ENCODE data around the gene RAB37. TPM values are rescaled to one million over a fixed set of nuclear protein-coding genes. Genes with fewer than 3 reads are reported as not detected.

RAB37 gene
- polyA plus RNA-seq, 1 experiment, result 0.21 TPM

DNA sequence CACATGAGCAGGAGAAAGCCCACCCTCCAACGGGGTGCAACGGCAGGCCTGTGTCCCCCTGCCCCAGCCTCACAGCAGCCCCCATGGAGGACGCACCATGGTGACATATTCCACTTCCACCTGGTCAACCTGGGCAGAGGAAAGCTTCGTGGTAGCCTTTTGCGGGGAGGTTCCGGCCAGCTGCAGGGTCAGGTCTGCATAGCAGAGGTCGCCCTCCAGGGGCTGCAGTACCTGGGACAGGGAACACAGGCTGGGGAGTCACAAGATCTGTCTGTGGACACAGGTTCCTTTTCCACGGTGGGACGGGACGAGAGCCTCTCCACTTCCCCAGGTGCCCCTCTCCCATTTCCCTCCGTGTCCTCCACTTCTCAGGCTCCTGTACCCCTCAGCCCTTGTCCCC is 41.4 kb upstream of the RAB37 start:
- CTCF ChIA-PET, result no interaction called here
- no peak for DNase-seq (ENCODE audit: low read depth, low spot score)

GRCh38 chr17:74697515-74697914 is 39.5 kb upstream of the RAB37 start:
- H3K27ac ChIP-seq (ENCODE audit: low read depth, low read length), result no peak overlapping the region
- POLR2A ChIA-PET, result no interaction called here
- DNase-seq (ENCODE audit: low read depth, low spot score), result no peak
- CTCF ChIA-PET, result no interaction called here
- H3K9me3 ChIP-seq (ENCODE audit: control insufficient read depth, insufficient read depth, low read length), result no peaks in the 10 kb centered on the region
- TF ChIP-seq, protein P1, sequence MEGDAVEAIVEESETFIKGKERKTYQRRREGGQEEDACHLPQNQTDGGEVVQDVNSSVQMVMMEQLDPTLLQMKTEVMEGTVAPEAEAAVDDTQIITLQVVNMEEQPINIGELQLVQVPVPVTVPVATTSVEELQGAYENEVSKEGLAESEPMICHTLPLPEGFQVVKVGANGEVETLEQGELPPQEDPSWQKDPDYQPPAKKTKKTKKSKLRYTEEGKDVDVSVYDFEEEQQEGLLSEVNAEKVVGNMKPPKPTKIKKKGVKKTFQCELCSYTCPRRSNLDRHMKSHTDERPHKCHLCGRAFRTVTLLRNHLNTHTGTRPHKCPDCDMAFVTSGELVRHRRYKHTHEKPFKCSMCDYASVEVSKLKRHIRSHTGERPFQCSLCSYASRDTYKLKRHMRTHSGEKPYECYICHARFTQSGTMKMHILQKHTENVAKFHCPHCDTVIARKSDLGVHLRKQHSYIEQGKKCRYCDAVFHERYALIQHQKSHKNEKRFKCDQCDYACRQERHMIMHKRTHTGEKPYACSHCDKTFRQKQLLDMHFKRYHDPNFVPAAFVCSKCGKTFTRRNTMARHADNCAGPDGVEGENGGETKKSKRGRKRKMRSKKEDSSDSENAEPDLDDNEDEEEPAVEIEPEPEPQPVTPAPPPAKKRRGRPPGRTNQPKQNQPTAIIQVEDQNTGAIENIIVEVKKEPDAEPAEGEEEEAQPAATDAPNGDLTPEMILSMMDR (IDR thresholded peaks at IDR 0.05; ENCODE audit: low read depth, low read length), result no peak
- H3K27me3 ChIP-seq (ENCODE audit: control insufficient read depth, insufficient read depth, low read length), result no peaks in the 10 kb centered on the region
- no peak overlapping the region for H3K4me3 ChIP-seq (ENCODE audit: low read depth, low read length)

More for the DNA sequence above, 41.4 kb upstream of the RAB37 start:
- H3K9me3 ChIP-seq (ENCODE audit: control insufficient read depth, insufficient read depth, low read length), result no peaks in the 10 kb centered on the region
- TF ChIP-seq, protein P1 (IDR thresholded peaks at IDR 0.05; ENCODE audit: low read depth, low read length), result no peak
- POLR2A ChIA-PET, result no interaction called here
- H3K27me3 ChIP-seq (ENCODE audit: control insufficient read depth, insufficient read depth, low read length), result no peaks in the 10 kb centered on the region
- H3K27ac ChIP-seq (ENCODE audit: low read depth, low read length), result no peak overlapping the region
- no peak overlapping the region for H3K4me3 ChIP-seq (ENCODE audit: low read depth, low read length)

DNA sequence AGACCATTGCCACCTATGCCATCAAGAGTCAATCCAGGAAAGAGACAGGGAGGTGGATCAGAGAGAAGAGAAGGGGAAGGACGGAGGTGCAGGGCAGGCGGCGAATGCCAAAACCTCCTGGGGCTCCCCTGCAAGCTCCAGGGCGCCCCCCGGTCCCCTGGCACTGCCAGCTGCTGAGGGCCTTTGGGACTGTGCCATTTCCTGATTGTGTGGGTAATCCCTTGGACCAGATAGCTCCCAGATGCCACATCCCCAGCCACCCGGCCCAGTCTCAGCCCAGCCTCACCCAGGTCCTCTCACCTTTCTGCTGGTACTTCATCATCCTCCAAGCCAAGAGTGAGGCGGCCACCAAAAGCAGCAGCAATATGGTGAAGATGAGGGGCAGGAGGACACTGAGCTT is 39.0 kb upstream of the RAB37 start:
- POLR2A ChIA-PET, result no interaction called here
- no peak overlapping the region for H3K4me3 ChIP-seq (ENCODE audit: low read depth, low read length)
- H3K27ac ChIP-seq (ENCODE audit: low read depth, low read length), result no peak overlapping the region
- no peak for DNase-seq (ENCODE audit: low read depth, low spot score)
- H3K27me3 ChIP-seq (ENCODE audit: control insufficient read depth, insufficient read depth, low read length), result no peaks in the 10 kb centered on the region
- CTCF ChIA-PET, result interaction anchor here (0.6 kb wide), 1 partner anchor 232 kb away, joined by 4 read pairs; the partner anchor contains the start of gene CD300A
- TF ChIP-seq, protein P1 (IDR thresholded peaks at IDR 0.05; ENCODE audit: low read depth, low read length), result no peak
- no peaks in the 10 kb centered on the region; the same call in 1 of the 2 replicates for H3K9me3 ChIP-seq (ENCODE audit: control insufficient read depth, insufficient read depth, low read length)

GRCh38 chr17:74699236-74699635 is 37.8 kb upstream of the RAB37 start:
- ChIA-PET CTCF (no interaction called here), POLR2A (no interaction called here)
- H3K27me3 ChIP-seq (ENCODE audit: control insufficient read depth, insufficient read depth, low read length), result no peaks in the 10 kb centered on the region
- TF ChIP-seq, protein P1 (IDR thresholded peaks at IDR 0.05; ENCODE audit: low read depth, low read length), result no peak
- H3K27ac ChIP-seq (ENCODE audit: low read depth, low read length), result no peak overlapping the region
- no peaks in the 10 kb centered on the region; the same call in 1 of the 2 replicates for H3K9me3 ChIP-seq (ENCODE audit: control insufficient read depth, insufficient read depth, low read length)
- DNase-seq (ENCODE audit: low read depth, low spot score), result no peak
- no peak overlapping the region for H3K4me3 ChIP-seq (ENCODE audit: low read depth, low read length)

GRCh38 chr17:74702116-74702871 is 34.8 kb upstream of the RAB37 start:
- DNase-seq (ENCODE audit: low read depth, low spot score), result no peak
- H3K9me3 ChIP-seq (ENCODE audit: control insufficient read depth, insufficient read depth, low read length), result no peaks in the 10 kb centered on the region; the same call in 1 of the 2 replicates
- no peak overlapping the region for H3K27ac ChIP-seq (ENCODE audit: low read depth, low read length)
- ChIA-PET POLR2A (no interaction called here), CTCF (no interaction called here)
- no peak overlapping the region for H3K4me3 ChIP-seq (ENCODE audit: low read depth, low read length)
- TF ChIP-seq, protein P1 (IDR thresholded peaks at IDR 0.05; ENCODE audit: low read depth, low read length), result no peak
- H3K27me3 ChIP-seq (ENCODE audit: control insufficient read depth, insufficient read depth, low read length), result no peaks in the 10 kb centered on the region
